ENCODE results near the gene SHOC2. TPM values are rescaled to one million over a fixed set of nuclear protein-coding genes. Genes with fewer than 3 reads are reported as not detected.

Gene SHOC2
- polyA plus RNA-seq, 3 donors: 13.9 to 69.9 (median 68.9) TPM

DNA sequence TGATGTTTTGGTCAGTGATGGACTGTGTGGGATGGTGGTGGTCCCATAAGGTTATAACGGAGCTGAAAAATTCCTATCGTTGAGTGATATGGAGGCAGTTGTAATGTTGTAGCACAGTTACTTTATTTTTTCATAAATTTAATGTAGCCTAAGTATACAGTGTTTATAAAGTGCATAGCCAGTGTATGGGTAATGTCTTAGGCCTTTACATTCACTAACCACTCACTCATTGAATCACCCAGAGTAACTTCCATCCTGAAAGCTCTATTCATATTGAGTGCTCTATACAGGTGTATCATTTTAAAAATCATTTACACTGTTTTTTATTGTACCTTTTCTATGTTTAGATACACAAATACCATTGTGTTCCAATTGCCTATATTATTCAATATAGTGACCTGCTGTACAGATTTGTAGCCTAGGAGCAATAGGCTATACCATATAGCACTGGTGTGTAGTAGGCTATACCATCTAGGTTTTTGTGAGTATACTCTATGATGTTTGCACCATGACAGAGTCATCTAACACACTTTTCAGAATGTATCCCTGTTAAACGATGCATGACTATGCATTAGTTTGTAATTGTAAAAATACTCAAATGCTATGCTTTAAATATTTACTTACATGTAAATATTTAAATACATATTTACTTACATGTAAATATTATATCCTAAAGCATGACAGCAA, 26.7 kb upstream of the SHOC2 start:
- no peak overlapping the region for H3K4me3 Mint-ChIP-seq
- no peaks in the 10 kb centered on the region for H3K4me1 ChIP-seq (ENCODE audit: control insufficient read depth in 1 of 2, insufficient read depth in 2 of 2, low read length in 2 of 2)
- H3K9me3 Mint-ChIP-seq: no peaks in the 10 kb centered on the region
- H3K27ac Mint-ChIP-seq: peak overlapping the region in 1 of 7 donors; percentile 14
- H3K27me3 ChIP-seq (ENCODE audit: control insufficient read depth in 2 of 2, insufficient read depth in 2 of 2, low read length in 2 of 2): no peaks in the 10 kb centered on the region
- no peak overlapping the region for H3K4me2 ChIP-seq (replicated peaks; ENCODE audit: extremely low read depth, low read length, poor library complexity, severe bottlenecking)
- H3K4me1 Mint-ChIP-seq: peaks cover 4% of the 10 kb centered on the region
- peaks cover 19% of the 10 kb centered on the region for H3K79me2 ChIP-seq (ENCODE audit: insufficient read depth, low read length)
- TF ChIP-seq, protein P1, sequence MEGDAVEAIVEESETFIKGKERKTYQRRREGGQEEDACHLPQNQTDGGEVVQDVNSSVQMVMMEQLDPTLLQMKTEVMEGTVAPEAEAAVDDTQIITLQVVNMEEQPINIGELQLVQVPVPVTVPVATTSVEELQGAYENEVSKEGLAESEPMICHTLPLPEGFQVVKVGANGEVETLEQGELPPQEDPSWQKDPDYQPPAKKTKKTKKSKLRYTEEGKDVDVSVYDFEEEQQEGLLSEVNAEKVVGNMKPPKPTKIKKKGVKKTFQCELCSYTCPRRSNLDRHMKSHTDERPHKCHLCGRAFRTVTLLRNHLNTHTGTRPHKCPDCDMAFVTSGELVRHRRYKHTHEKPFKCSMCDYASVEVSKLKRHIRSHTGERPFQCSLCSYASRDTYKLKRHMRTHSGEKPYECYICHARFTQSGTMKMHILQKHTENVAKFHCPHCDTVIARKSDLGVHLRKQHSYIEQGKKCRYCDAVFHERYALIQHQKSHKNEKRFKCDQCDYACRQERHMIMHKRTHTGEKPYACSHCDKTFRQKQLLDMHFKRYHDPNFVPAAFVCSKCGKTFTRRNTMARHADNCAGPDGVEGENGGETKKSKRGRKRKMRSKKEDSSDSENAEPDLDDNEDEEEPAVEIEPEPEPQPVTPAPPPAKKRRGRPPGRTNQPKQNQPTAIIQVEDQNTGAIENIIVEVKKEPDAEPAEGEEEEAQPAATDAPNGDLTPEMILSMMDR (IDR thresholded peaks at IDR 0.05): no peak
- DNase-seq: no peak
- H4K20me1 ChIP-seq (ENCODE audit: insufficient read depth, low read length): peaks cover 64% of the 10 kb centered on the region
- no peak overlapping the region for H3K9ac ChIP-seq (ENCODE audit: insufficient read depth, low read length, poor library complexity, severe bottlenecking)
- no CpG with 5 or more reads among the region's 3 CpGs for WGBS (ENCODE audit: insufficient coverage)
- intact Hi-C loops (cut with micrococcal nuclease): loop anchor here (5.0 kb wide), 2 partner anchors 90 to 145 kb away; no protein-coding TSS in a partner anchor
- no peak overlapping the region for H3K27ac ChIP-seq (ENCODE audit: low read depth in 1 of 2, low read length in 2 of 2)
- peaks cover 87 to 92% of the 10 kb centered on the region in 2 donors for H3K36me3 ChIP-seq (replicated peaks in 1 of 2; ENCODE audit: control insufficient read depth in 1 of 2, insufficient read depth in 2 of 2, low read length in 2 of 2)
- peaks cover 66 to 77% of the 10 kb centered on the region in 2 donors for H3K36me3 Mint-ChIP-seq
- no peaks in the 10 kb centered on the region for H3K9me3 ChIP-seq (replicated peaks in 1 of 2; ENCODE audit: control insufficient read depth in 1 of 2, insufficient read depth in 1 of 2, low read length in 2 of 2)
- H3K4me3 ChIP-seq (replicated peaks in 1 of 3; ENCODE audit: low read depth in 2 of 3, low read length in 3 of 3): no peak overlapping the region
- no peak overlapping the region for H2AFZ ChIP-seq (ENCODE audit: insufficient read depth, low read depth, low read length, poor library complexity, severe bottlenecking)
- H3K27me3 Mint-ChIP-seq (ENCODE audit: low read depth in 3 of 3): no peaks in the 10 kb centered on the region

DNA sequence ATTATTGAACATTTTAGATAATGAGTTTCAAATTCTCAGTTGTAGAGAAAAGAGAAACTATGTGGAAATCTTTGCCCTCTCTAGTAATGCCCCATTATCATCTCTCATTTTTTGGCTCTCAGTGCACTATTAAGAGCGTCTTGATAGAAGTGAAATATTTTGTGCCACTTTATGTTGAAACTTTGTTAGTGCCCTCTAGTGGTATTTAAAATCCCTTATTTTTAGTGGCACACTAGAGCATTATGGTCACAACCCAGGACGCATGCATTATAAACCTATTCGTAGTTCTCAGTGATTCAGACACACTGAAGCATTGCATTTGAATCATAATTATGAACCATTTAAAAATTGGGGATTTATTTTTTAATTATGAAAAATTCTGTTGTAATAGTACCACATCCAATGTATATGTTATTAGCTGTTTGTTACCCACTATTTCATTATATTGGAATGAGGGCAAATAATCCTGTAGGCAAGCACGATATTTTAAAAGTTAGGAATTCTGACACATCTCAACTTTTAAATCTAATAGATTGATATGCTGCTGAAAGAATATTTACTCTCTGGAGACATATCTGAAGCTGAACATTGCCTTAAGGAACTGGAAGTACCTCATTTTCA, 25.7 kb upstream of the SHOC2 start:
- H3K4me1 ChIP-seq (ENCODE audit: control insufficient read depth in 1 of 2, insufficient read depth in 2 of 2, low read length in 2 of 2): no peaks in the 10 kb centered on the region
- no peaks in the 10 kb centered on the region for H3K9me3 Mint-ChIP-seq
- WGBS (ENCODE audit: insufficient coverage): no CpG with 5 or more reads among the region's 4 CpGs
- DNase-seq: peak; percentile 25 to 55 (median 30)
- no peaks in the 10 kb centered on the region for H3K27me3 ChIP-seq (ENCODE audit: control insufficient read depth in 2 of 2, insufficient read depth in 2 of 2, low read length in 2 of 2)
- TF ChIP-seq, protein P1 (IDR thresholded peaks at IDR 0.05): peak; percentile 69
- no peak overlapping the region for H3K9ac ChIP-seq (ENCODE audit: insufficient read depth, low read length, poor library complexity, severe bottlenecking)
- no peaks in the 10 kb centered on the region for H3K27me3 Mint-ChIP-seq (ENCODE audit: low read depth in 3 of 3)
- H3K4me3 ChIP-seq (replicated peaks in 1 of 3; ENCODE audit: low read depth in 2 of 3, low read length in 3 of 3): no peak overlapping the region
- peaks cover 4% of the 10 kb centered on the region for H3K4me1 Mint-ChIP-seq
- no peak overlapping the region for H3K4me3 Mint-ChIP-seq
- no peak overlapping the region for H3K4me2 ChIP-seq (replicated peaks; ENCODE audit: extremely low read depth, low read length, poor library complexity, severe bottlenecking)
- intact Hi-C loops (cut with micrococcal nuclease): loop anchor here (5.0 kb wide), 2 partner anchors 91 to 146 kb away; no protein-coding TSS in a partner anchor
- no peaks in the 10 kb centered on the region for H3K9me3 ChIP-seq (replicated peaks in 1 of 2; ENCODE audit: control insufficient read depth in 1 of 2, insufficient read depth in 1 of 2, low read length in 2 of 2)
- H3K36me3 Mint-ChIP-seq: peaks cover 69 to 79% of the 10 kb centered on the region in 2 donors
- H3K27ac Mint-ChIP-seq: no peak overlapping the region
- peaks cover 19% of the 10 kb centered on the region for H3K79me2 ChIP-seq (ENCODE audit: insufficient read depth, low read length)
- H2AFZ ChIP-seq (ENCODE audit: insufficient read depth, low read depth, low read length, poor library complexity, severe bottlenecking): no peak overlapping the region
- H3K27ac ChIP-seq (ENCODE audit: low read depth in 1 of 2, low read length in 2 of 2): no peak overlapping the region
- peaks cover 87 to 92% of the 10 kb centered on the region in 2 donors for H3K36me3 ChIP-seq (replicated peaks in 1 of 2; ENCODE audit: control insufficient read depth in 1 of 2, insufficient read depth in 2 of 2, low read length in 2 of 2)
- H4K20me1 ChIP-seq (ENCODE audit: insufficient read depth, low read length): peaks cover 64% of the 10 kb centered on the region
